HepG2 (cell line): ENCODE results near the gene PCNA. TPM values are rescaled to one million over a fixed set of nuclear protein-coding genes. Genes with fewer than 3 reads are reported as not detected.

Experiments used
- BCL6 ChIP-seq: IDR thresholded peaks from 2 replicates; pipeline ENCODE4 v1.6.1; 2016; ENCODE audit warnings: missing genetic modification reagents, missing compliant biosample characterization
- FOXP1 ChIP-seq, 2 experiments: fragments of 450-650 bp in 1 of 2; IDR thresholded peaks; 2 replicates each; pipeline ENCODE4 v1.6.1; 2017 to 2018; ENCODE audit warnings: antibody characterized with exemption in 1 of 2
- GATAD1 ChIP-seq: IDR thresholded peaks from 2 replicates; pipeline ENCODE4 v1.6.1; 2016; ENCODE audit warnings: missing genetic modification reagents, missing compliant biosample characterization
- HNF1B ChIP-seq: sonication (generic); formaldehyde crosslinking; IDR thresholded peaks from 2 replicates; pipeline ENCODE4 v1.5.1; 2020; ENCODE audit warnings: mild to moderate bottlenecking, moderate library complexity, missing genetic modification reagents
- HOXA3 ChIP-seq: sonication (generic); formaldehyde crosslinking; IDR thresholded peaks from 2 replicates; pipeline ENCODE4 v1.5.0; 2020; ENCODE audit warnings: missing genetic modification reagents
- ISL2 ChIP-seq: sonication (generic); formaldehyde crosslinking; IDR thresholded peaks from 2 replicates; pipeline ENCODE4 v1.5.0; 2020; ENCODE audit warnings: missing genetic modification reagents
- JUN ChIP-seq: sonication (generic); formaldehyde crosslinking; IDR thresholded peaks from 2 replicates; pipeline ENCODE4 v1.4.0; 2020; ENCODE audit warnings: mild to moderate bottlenecking, missing genetic modification reagents
- KAT7 ChIP-seq: IDR thresholded peaks from 2 replicates; pipeline ENCODE4 v1.6.1; 2018; ENCODE audit warnings: borderline replicate concordance, missing compliant biosample characterization
- KLF6 ChIP-seq: IDR thresholded peaks from 2 replicates; pipeline ENCODE4 v1.8.0; 2016; ENCODE audit warnings: missing biosample characterization, missing genetic modification reagents
- LCORL ChIP-seq, 2 experiments: fragments of 450-650 bp in 1 of 2; sonication (generic) in 1 of 2; formaldehyde crosslinking in 1 of 2; IDR thresholded peaks; 2 replicates each; pipeline versions ENCODE4 v1.5.0 to v1.6.1; 2017 to 2020; ENCODE audit warnings: antibody characterized with exemption in 1 of 2, missing genetic modification reagents in 1 of 2
- MBD4 ChIP-seq: IDR thresholded peaks from 2 replicates; pipeline ENCODE4 v1.6.1; 2012; ENCODE audit warnings: low read length, inconsistent platforms, borderline replicate concordance
- RARG ChIP-seq: sonication (generic); formaldehyde crosslinking; IDR thresholded peaks from 2 replicates; pipeline ENCODE4 v1.4.0; 2020; ENCODE audit warnings: low read depth, mild to moderate bottlenecking, missing genetic modification reagents
- SNRNP70 ChIP-seq: fragments of 200-400 bp; formaldehyde crosslinking; IDR thresholded peaks from 2 replicates; pipeline ENCODE4 v1.6.1; 2017; ENCODE audit warnings: mild to moderate bottlenecking, low read depth, low read length, moderate library complexity
- SOX13 ChIP-seq, 3 experiments: fragments of 450-650 bp in 1 of 3; sonication (generic) in 1 of 3; formaldehyde crosslinking in 1 of 3; IDR thresholded peaks in 2 of 3; conservative IDR thresholded peaks in 1 of 3; 2 replicates each; pipeline versions ENCODE4 v1.5.0 to v1.6.1; 2016 to 2020; ENCODE audit warnings: antibody characterized with exemption in 1 of 3, mild to moderate bottlenecking in 1 of 3, missing compliant biosample characterization in 1 of 3, missing genetic modification reagents in 1 of 3, moderate library complexity in 1 of 3
- ZBTB38 ChIP-seq: sonication (generic); formaldehyde crosslinking; IDR thresholded peaks from 2 replicates; pipeline ENCODE4 v1.5.1; 2020; ENCODE audit warnings: mild to moderate bottlenecking, missing genetic modification reagents
- ZFX ChIP-seq: sonication (generic); formaldehyde crosslinking; IDR thresholded peaks from 2 replicates; pipeline ENCODE4 v1.4.0; 2020; ENCODE audit warnings: mild to moderate bottlenecking, low read depth, missing genetic modification reagents, moderate library complexity
- ZKSCAN5 ChIP-seq: sonication (generic); formaldehyde crosslinking; IDR thresholded peaks from 2 replicates; pipeline ENCODE4 v1.5.1; 2020; ENCODE audit warnings: mild to moderate bottlenecking, missing genetic modification reagents
- ZNF101 ChIP-seq: sonication (generic); formaldehyde crosslinking; IDR thresholded peaks from 2 replicates; pipeline ENCODE4 v1.4.0; 2020; ENCODE audit warnings: mild to moderate bottlenecking, low read depth, missing genetic modification reagents, borderline replicate concordance
- ZNF121 ChIP-seq: sonication (generic); formaldehyde crosslinking; IDR thresholded peaks from 2 replicates; pipeline ENCODE4 v1.5.0; 2020; ENCODE audit warnings: mild to moderate bottlenecking, missing genetic modification reagents
- ZNF232 ChIP-seq: sonication (generic); formaldehyde crosslinking; IDR thresholded peaks from 2 replicates; pipeline ENCODE4 v1.4.0; 2020; ENCODE audit warnings: missing genetic modification reagents, borderline replicate concordance
- ZNF501 ChIP-seq: sonication (generic); formaldehyde crosslinking; IDR thresholded peaks from 2 replicates; pipeline ENCODE4 v1.5.1; 2020; ENCODE audit warnings: mild to moderate bottlenecking, moderate library complexity, missing genetic modification reagents
- ZNF510 ChIP-seq: sonication (generic); formaldehyde crosslinking; IDR thresholded peaks from 2 replicates; pipeline ENCODE4 v1.4.0; 2020; ENCODE audit warnings: low read depth, mild to moderate bottlenecking, missing genetic modification reagents
- ZNF558 ChIP-seq: sonication (generic); formaldehyde crosslinking; IDR thresholded peaks from 2 replicates; pipeline ENCODE4 v1.9.0; 2022; ENCODE audit warnings: mild to moderate bottlenecking, missing genetic modification reagents, borderline replicate concordance
- ZNF761 ChIP-seq: sonication (generic); formaldehyde crosslinking; conservative IDR thresholded peaks from 2 replicates; pipeline ENCODE4 v1.4.0; 2020; ENCODE audit warnings: mild to moderate bottlenecking, missing genetic modification reagents
- ZNF891 ChIP-seq: sonication (generic); formaldehyde crosslinking; IDR thresholded peaks from 2 replicates; pipeline ENCODE4 v1.5.0; 2020; ENCODE audit warnings: mild to moderate bottlenecking, missing genetic modification reagents
- polyA plus RNA-seq, 8 experiments: library from polyadenylated mRNA; depleted of rRNA in 3 of 8; stranded (reverse) in 7 of 8; unstranded in 1 of 8; fragments of >200 nt; fragmentation: Illumina TruSeq in 4 of 8; extraction: Trizol in 4 of 8; gene quantifications; 2 replicates each; pipeline versions ENCODE4 v1.2.1 to v1.2.3, GENCODE V29; 2011 to 2016; ENCODE audit warnings: low read depth in 4 of 8, missing spikeins in 1 of 8, mixed read lengths in 1 of 8; ENCODE audit not compliant: insufficient read depth in 1 of 8
- total RNA-seq, 5 experiments: library from RNA; depleted of rRNA; stranded (reverse); fragments of >200 nt; fragmentation: Illumina TruSeq; extraction: Trizol; gene quantifications; 2 replicates each; pipeline ENCODE4 v1.2.3, GENCODE V29; 2016; ENCODE audit warnings: low read depth in 1 of 5
- TF ChIP-seq, protein P1 (sequence below): IDR thresholded peaks from 2 replicates; pipeline ENCODE4 v1.6.1; 2016; ENCODE audit warnings: mild to moderate bottlenecking
- TF ChIP-seq, protein P2 (sequence below): sonication (generic); formaldehyde crosslinking; IDR thresholded peaks from 2 replicates; pipeline ENCODE4 v1.4.0; 2020; ENCODE audit warnings: low read depth, mild to moderate bottlenecking, missing genetic modification reagents

The PCNA gene
- total and polyA plus RNA-seq, 2 of the 13 experiments (the other 11 are each of a cell fraction or from before 2014, with no cell fraction given), result 229 to 655 TPM

GRCh38 chr20:5078399-5078958 lies 41.3 kb downstream of the PCNA start (continued):
- TF ChIP-seq MBD4 (no peak), FOXP1 (IDR thresholded peaks at IDR 0.05) (no peak), FOXP1 (CRISPR knock-in tag; IDR thresholded peaks at IDR 0.05) (peak; percentile 18; the same call in 1 of the 2 replicates), LCORL (IDR thresholded peaks at IDR 0.05) (no peak), LCORL (CRISPR knock-in tag; IDR thresholded peaks at IDR 0.05) (no peak), ZFX (peak; percentile 26), BCL6 (CRISPR knock-in tag) (0 out of 2 replicates have a peak, but pooled peaks have one; percentile 7), ZNF501 (CRISPR knock-in tag) (peak; percentile 67), HNF1B (CRISPR knock-in tag) (peak; percentile 45; the same call in 1 of the 2 replicates), HOXA3 (CRISPR knock-in tag) (0 out of 2 replicates have a peak, but pooled peaks have one; percentile 12), KLF6 (0 out of 2 replicates have a peak, but pooled peaks have one; percentile 35), ZNF232 (CRISPR knock-in tag) (no peak), KAT7 (CRISPR knock-in tag) (peak; percentile 67; the same call in 1 of the 2 replicates), ZNF510 (CRISPR knock-in tag) (0 out of 2 replicates have a peak, but pooled peaks have one; percentile 42), ISL2 (CRISPR knock-in tag) (0 out of 2 replicates have a peak, but pooled peaks have one; percentile 44), GATAD1 (CRISPR knock-in tag) (peak; percentile 42; the same call in 1 of the 2 replicates), RARG (CRISPR knock-in tag) (no peak), ZBTB38 (CRISPR knock-in tag) (0 out of 2 replicates have a peak, but pooled peaks have one; percentile 50), SNRNP70 (no peak), ZNF101 (CRISPR knock-in tag) (0 out of 2 replicates have a peak, but pooled peaks have one; percentile 72), ZNF121 (peak; percentile 49; the same call in 1 of the 2 replicates), ZNF558 (CRISPR knock-in tag) (no peak), ZNF761 (CRISPR knock-in tag) (no peak), SOX13 (IDR thresholded peaks at IDR 0.05) (no peak), SOX13 (CRISPR knock-in tag; conservative IDR thresholded peaks at IDR 0.05 in 1 of 2, IDR thresholded peaks at IDR 0.05 in 1 of 2) (peak in 1 of 2 experiments; percentile 6; a peak in 1 of 4 replicates), ZNF891 (CRISPR knock-in tag) (no peak), JUN (0 out of 2 replicates have a peak, but pooled peaks have one; percentile 47), ZKSCAN5 (CRISPR knock-in tag) (no peak)
- TF ChIP-seq, protein P1, sequence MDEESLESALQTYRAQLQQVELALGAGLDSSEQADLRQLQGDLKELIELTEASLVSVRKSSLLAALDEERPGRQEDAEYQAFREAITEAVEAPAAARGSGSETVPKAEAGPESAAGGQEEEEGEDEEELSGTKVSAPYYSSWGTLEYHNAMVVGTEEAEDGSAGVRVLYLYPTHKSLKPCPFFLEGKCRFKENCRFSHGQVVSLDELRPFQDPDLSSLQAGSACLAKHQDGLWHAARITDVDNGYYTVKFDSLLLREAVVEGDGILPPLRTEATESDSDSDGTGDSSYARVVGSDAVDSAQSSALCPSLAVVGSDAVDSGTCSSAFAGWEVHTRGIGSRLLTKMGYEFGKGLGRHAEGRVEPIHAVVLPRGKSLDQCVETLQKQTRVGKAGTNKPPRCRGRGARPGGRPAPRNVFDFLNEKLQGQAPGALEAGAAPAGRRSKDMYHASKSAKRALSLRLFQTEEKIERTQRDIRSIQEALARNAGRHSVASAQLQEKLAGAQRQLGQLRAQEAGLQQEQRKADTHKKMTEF, result peak; percentile 39; the same call in 1 of the 2 replicates
- TF ChIP-seq, protein P2, sequence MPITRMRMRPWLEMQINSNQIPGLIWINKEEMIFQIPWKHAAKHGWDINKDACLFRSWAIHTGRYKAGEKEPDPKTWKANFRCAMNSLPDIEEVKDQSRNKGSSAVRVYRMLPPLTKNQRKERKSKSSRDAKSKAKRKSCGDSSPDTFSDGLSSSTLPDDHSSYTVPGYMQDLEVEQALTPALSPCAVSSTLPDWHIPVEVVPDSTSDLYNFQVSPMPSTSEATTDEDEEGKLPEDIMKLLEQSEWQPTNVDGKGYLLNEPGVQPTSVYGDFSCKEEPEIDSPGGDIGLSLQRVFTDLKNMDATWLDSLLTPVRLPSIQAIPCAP (CRISPR knock-in tag), result peak; percentile 98
